ENCODE results near the gene CCT3. TPM values are rescaled to one million over a fixed set of nuclear protein-coding genes. Genes with fewer than 3 reads are reported as not detected.
"Not testable (repeated sequence)": the region's sequence is repeated elsewhere in the genome, so short reads cannot be mapped to it uniquely, and the experiment has no call there.

The CCT3 gene
- total RNA-seq, 1 experiment from 2014 or later: 325 TPM

DNA sequence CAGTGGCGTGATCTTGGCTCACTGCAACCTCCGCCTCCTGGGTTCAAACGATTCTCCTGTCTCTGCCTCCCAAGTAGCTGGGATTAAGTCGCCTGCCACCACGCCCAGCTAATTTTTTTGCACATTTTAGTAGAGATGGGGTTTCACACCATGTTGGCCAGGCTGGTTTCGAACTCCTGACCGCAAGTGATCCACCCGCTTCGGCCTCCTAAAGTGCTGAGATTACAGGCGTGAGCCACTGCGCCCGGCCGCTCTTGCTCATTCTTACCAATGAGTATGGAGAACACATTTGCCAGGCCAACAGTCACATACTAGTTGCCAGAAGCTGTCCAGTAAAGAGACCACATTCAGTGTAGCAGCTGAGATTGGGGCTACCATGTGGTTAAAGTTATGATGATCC, 14.4 kb upstream of the CCT3 start:
- H2AFZ ChIP-seq (ENCODE audit: low read length); H4K20me1 ChIP-seq (ENCODE audit: insufficient read depth, low read depth, low read length); H3K9ac ChIP-seq (ENCODE audit: low read length); H3K4me3 ChIP-seq (ENCODE audit: low read length); DNase-seq; H3K9me2 ChIP-seq (replicated peaks; ENCODE audit: insufficient read depth, low read length); H3K9me3 ChIP-seq (ENCODE audit: low read length); H3K27me3 ChIP-seq (ENCODE audit: low read length); H3K27ac ChIP-seq (ENCODE audit: low read length); H3K36me3 ChIP-seq (ENCODE audit: insufficient read depth, low read length); H3K79me2 ChIP-seq (ENCODE audit: low read length); H3K4me2 ChIP-seq (ENCODE audit: low read depth, low read length, poor library complexity, severe bottlenecking): not testable (repeated sequence)
- H3K4me1 ChIP-seq (ENCODE audit: low read length): peaks cover 14% of the 10 kb centered on the region

DNA sequence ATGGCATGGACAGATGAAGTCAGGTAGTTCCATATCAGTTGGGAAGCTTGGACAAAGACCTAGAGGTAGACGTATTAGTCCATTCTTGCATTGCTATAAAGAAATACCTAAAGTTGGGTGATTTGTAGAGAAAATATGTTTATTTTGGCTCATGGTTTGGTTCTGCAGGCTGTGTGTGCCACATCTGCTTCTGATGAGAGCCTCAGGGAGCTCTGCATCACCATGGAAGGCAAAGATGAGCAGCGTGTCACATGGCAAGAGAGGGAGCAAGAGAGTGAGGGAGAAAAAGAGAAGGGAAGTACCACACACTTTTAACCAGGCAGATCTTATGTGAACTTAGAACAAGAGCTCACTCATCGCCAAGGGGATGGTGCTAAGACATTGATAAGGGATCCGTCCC, 9.2 kb upstream of the CCT3 start:
- H2AFZ ChIP-seq (ENCODE audit: low read length): no peak overlapping the region
- H3K9me2 ChIP-seq (replicated peaks; ENCODE audit: insufficient read depth, low read length): no peaks in the 10 kb centered on the region
- no peaks in the 10 kb centered on the region for H3K4me1 ChIP-seq (ENCODE audit: low read length)
- no peak overlapping the region for H3K27ac ChIP-seq (ENCODE audit: low read length)
- H3K4me3 ChIP-seq (ENCODE audit: low read length): no peak overlapping the region
- H3K9ac ChIP-seq (ENCODE audit: low read length): no peak overlapping the region
- no peaks in the 10 kb centered on the region for H3K27me3 ChIP-seq (ENCODE audit: low read length)
- no peak overlapping the region for H3K4me2 ChIP-seq (ENCODE audit: low read depth, low read length, poor library complexity, severe bottlenecking)
- no peaks in the 10 kb centered on the region for H3K79me2 ChIP-seq (ENCODE audit: low read length)
- H3K9me3 ChIP-seq (ENCODE audit: low read length): no peaks in the 10 kb centered on the region
- no peak for DNase-seq
- H4K20me1 ChIP-seq (ENCODE audit: insufficient read depth, low read depth, low read length): no peaks in the 10 kb centered on the region
- H3K36me3 ChIP-seq (ENCODE audit: insufficient read depth, low read length): no peaks in the 10 kb centered on the region

DNA sequence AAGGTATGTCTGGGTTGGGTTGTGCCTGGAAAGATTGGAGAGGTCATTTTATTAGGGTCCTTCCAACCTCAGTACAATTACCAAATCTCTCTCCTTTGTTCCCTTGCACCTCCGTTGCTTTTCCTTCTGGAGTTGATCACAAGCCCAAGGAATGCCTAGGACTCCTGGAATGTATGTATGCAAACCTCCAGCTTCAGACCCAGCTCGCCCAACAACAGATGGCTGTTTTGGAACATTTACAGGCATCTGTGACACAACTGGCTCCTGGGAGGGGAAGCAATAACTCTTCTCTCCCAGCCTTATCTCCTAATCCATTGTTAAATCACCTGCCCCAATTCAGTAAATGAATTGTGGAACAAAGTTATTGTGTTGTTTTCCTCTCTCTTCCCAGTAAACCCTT, 8.5 kb upstream of the CCT3 start:
- Histone ChIP-seq H3K4me3 (ENCODE audit: low read length) (no peak overlapping the region), H3K36me3 (ENCODE audit: insufficient read depth, low read length) (no peaks in the 10 kb centered on the region), H3K9me2 (replicated peaks; ENCODE audit: insufficient read depth, low read length) (no peaks in the 10 kb centered on the region), H3K4me1 (ENCODE audit: low read length) (no peaks in the 10 kb centered on the region), H3K79me2 (ENCODE audit: low read length) (no peaks in the 10 kb centered on the region), H2AFZ (ENCODE audit: low read length) (no peak overlapping the region), H3K9me3 (ENCODE audit: low read length) (no peaks in the 10 kb centered on the region), H3K4me2 (ENCODE audit: low read depth, low read length, poor library complexity, severe bottlenecking) (no peak overlapping the region), H3K9ac (ENCODE audit: low read length) (no peak overlapping the region), H3K27ac (ENCODE audit: low read length) (no peak overlapping the region), H4K20me1 (ENCODE audit: insufficient read depth, low read depth, low read length) (no peaks in the 10 kb centered on the region), H3K27me3 (ENCODE audit: low read length) (no peaks in the 10 kb centered on the region)
- DNase-seq: no peak

DNA sequence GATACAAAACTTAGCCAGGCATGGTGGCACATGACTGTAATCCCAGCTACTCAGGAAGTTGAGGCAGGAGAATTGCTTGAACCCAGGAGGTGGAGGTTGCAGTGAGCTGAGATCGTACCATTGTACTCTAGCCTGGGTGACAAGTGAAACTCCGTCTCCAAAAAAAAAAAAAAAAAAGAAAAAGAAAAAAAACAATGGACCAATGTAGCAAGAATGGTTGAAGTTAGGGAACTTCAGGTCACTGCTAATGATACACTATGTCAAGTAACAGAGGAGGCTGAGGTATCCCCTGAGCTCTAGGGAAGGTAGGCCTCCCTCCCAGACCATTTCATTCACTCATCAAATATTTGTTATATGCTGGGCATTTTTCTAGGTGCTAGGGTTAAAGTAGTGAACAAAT, 7.9 kb upstream of the CCT3 start:
- H3K36me3 ChIP-seq (ENCODE audit: insufficient read depth, low read length); H3K4me2 ChIP-seq (ENCODE audit: low read depth, low read length, poor library complexity, severe bottlenecking); H3K4me3 ChIP-seq (ENCODE audit: low read length); H2AFZ ChIP-seq (ENCODE audit: low read length); H3K9me3 ChIP-seq (ENCODE audit: low read length); DNase-seq; H3K4me1 ChIP-seq (ENCODE audit: low read length); H3K9me2 ChIP-seq (replicated peaks; ENCODE audit: insufficient read depth, low read length); H4K20me1 ChIP-seq (ENCODE audit: insufficient read depth, low read depth, low read length); H3K27me3 ChIP-seq (ENCODE audit: low read length); H3K27ac ChIP-seq (ENCODE audit: low read length); H3K9ac ChIP-seq (ENCODE audit: low read length); H3K79me2 ChIP-seq (ENCODE audit: low read length): not testable (repeated sequence)

DNA sequence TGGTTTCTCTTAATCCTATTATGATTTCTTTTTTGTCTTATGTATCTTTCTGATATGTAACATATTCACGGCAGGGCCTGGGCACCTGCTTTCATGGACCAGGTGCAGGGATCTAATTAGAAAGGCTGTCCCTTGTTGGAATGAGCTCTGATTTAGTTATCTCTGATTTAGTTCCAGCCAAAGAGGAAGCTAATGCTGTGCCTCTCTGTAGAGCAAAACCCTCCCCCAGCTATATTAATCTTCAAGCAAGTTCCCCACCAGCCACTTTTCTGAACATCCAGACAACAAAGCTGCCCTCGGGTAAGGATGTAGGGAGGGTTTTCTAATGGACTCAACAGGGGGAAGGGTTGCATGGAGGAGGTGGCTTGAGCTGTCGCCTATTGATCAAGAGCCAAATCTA, 6.3 kb upstream of the CCT3 start:
- H3K9me2 ChIP-seq (replicated peaks; ENCODE audit: insufficient read depth, low read length): no peaks in the 10 kb centered on the region
- H3K36me3 ChIP-seq (ENCODE audit: insufficient read depth, low read length): no peaks in the 10 kb centered on the region
- H3K27ac ChIP-seq (ENCODE audit: low read length): no peak overlapping the region
- no peaks in the 10 kb centered on the region for H3K27me3 ChIP-seq (ENCODE audit: low read length)
- no peaks in the 10 kb centered on the region for H3K9me3 ChIP-seq (ENCODE audit: low read length)
- H3K4me2 ChIP-seq (ENCODE audit: low read depth, low read length, poor library complexity, severe bottlenecking): no peak overlapping the region
- no peak overlapping the region for H2AFZ ChIP-seq (ENCODE audit: low read length)
- no peak for DNase-seq
- H3K4me3 ChIP-seq (ENCODE audit: low read length): no peak overlapping the region
- no peak overlapping the region for H3K9ac ChIP-seq (ENCODE audit: low read length)
- H3K79me2 ChIP-seq (ENCODE audit: low read length): no peaks in the 10 kb centered on the region
- H3K4me1 ChIP-seq (ENCODE audit: low read length): no peaks in the 10 kb centered on the region
- no peaks in the 10 kb centered on the region for H4K20me1 ChIP-seq (ENCODE audit: insufficient read depth, low read depth, low read length)

DNA sequence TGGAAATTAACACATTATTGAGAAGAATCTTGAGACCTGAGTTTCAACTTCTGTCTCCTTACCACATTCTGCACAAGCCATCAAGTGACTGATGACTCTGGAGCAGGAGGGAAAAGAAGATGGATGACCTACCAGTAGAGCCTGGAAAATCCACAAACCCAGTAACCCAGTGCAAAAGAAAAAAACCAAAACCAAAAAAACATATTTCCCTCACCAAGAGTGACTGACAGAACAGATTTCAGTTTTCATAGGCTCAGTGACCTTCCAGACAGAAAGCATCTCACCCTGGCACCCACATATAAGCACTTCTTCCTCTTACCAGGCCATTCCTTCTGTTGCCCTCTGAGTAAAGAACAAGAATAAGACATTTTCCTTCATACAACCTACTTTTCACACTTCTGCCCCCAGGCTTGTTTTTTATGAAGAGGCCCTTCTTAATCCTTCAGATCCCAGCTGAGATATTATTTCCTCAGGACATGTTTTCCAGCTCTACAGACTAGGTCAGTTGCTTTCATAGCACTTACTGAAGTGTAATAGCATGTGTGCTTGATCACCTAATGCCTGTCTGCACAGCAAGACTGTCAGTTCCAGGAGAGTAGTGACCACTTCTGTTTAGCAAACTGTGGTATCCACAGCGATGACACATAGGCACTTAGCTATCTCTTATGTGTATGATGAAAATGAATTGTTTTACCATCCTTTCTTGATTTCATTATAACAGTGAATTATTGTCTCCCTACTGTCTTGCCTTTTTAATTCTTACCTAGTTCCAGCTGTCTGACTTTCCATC, 4.3 kb upstream of the CCT3 start:
- Histone ChIP-seq H3K9me2 (replicated peaks; ENCODE audit: insufficient read depth, low read length) (no peaks in the 10 kb centered on the region), H4K20me1 (ENCODE audit: insufficient read depth, low read depth, low read length) (no peaks in the 10 kb centered on the region), H3K4me1 (ENCODE audit: low read length) (0 out of 2 replicates have a peak, but pooled peaks cover 3% of the 10 kb centered on the region), H2AFZ (ENCODE audit: low read length) (no peak overlapping the region), H3K27ac (ENCODE audit: low read length) (no peak overlapping the region), H3K9ac (ENCODE audit: low read length) (no peak overlapping the region), H3K4me3 (ENCODE audit: low read length) (no peak overlapping the region), H3K36me3 (ENCODE audit: insufficient read depth, low read length) (no peaks in the 10 kb centered on the region), H3K27me3 (ENCODE audit: low read length) (no peaks in the 10 kb centered on the region), H3K9me3 (ENCODE audit: low read length) (no peaks in the 10 kb centered on the region), H3K79me2 (ENCODE audit: low read length) (peaks cover 7% of the 10 kb centered on the region), H3K4me2 (ENCODE audit: low read depth, low read length, poor library complexity, severe bottlenecking) (no peak overlapping the region)
- no peak for DNase-seq

DNA sequence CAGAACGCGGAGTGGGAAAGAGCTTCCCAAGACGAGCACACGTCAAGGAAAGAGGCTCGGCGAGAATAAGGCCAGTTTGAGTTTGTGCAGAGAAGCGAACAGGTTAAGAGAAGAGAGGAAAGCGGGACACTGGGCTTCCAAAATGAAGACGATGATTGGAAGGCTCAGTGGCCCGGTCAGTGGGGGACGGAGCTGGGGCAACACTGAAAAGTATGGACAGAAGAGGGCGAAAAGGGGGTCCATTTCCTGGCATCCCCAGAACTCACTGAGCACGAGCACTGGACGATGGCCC, 258 bp downstream of the CCT3 start:
- Histone ChIP-seq H3K4me2 (ENCODE audit: low read depth, low read length, poor library complexity, severe bottlenecking) (peak overlapping the region; percentile 81), H4K20me1 (ENCODE audit: insufficient read depth, low read depth, low read length) (peaks cover 17% of the 10 kb centered on the region; the same call in 1 of the 2 replicates), H3K9ac (ENCODE audit: low read length) (peak overlapping the region; percentile 91), H3K9me3 (ENCODE audit: low read length) (no peaks in the 10 kb centered on the region), H3K9me2 (replicated peaks; ENCODE audit: insufficient read depth, low read length) (no peaks in the 10 kb centered on the region), H3K27ac (ENCODE audit: low read length) (peak overlapping the region; percentile 69), H3K79me2 (ENCODE audit: low read length) (peaks cover 44% of the 10 kb centered on the region), H3K4me1 (ENCODE audit: low read length) (peaks cover 20% of the 10 kb centered on the region), H2AFZ (ENCODE audit: low read length) (peak overlapping the region; percentile 17; the same call in 1 of the 2 replicates), H3K36me3 (ENCODE audit: insufficient read depth, low read length) (peaks cover 38% of the 10 kb centered on the region), H3K4me3 (ENCODE audit: low read length) (peak overlapping the region; percentile 93), H3K27me3 (ENCODE audit: low read length) (no peaks in the 10 kb centered on the region)
- DNase-seq: no peak

DNA sequence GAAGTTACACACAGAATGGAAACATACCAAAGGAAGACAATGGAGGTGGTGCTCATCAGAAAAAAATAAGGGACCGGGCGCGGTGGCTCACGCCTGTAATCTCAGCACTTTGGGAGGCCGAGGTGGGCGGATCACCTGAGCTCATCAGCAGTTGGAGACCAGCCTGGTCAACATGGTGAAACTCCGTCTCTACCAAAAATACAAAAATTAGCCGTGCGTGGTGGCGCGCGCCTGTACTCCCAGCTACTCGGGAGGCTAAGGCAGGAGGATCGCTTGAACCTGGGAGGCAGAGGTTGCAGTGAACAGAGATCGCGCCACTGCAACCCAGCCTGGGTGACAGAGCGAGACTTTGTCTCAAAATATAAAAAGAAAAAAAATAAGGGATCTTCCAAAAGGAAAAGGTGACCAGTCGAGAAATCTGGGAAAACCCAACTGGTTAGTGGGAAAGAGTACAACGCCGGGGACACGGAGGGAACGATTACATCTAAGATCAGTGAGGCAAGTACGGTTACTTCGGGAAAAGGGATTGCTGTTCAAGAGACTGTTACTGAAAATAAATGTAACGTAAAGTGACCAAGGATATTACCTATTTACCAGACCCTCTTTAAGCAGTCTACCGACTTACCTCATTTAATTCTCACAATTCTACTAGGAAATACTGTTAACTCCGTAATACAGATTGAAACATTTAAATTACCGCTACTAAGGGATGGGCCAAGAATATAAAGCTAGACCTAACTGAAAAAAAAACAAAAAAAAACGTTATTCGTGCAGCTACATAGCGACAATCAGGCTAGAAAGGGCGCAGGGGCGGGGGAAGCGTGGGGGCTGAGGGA, 822 bp downstream of the CCT3 start:
- peak overlapping the region; percentile 17; the same call in 1 of the 2 replicates for H2AFZ ChIP-seq (ENCODE audit: low read length)
- H3K4me1 ChIP-seq (ENCODE audit: low read length): peaks cover 20% of the 10 kb centered on the region
- H3K9me2 ChIP-seq (replicated peaks; ENCODE audit: insufficient read depth, low read length): no peaks in the 10 kb centered on the region
- no peaks in the 10 kb centered on the region for H3K9me3 ChIP-seq (ENCODE audit: low read length)
- peak overlapping the region; percentile 93 for H3K4me3 ChIP-seq (ENCODE audit: low read length)
- DNase-seq: no peak
- peak overlapping the region; percentile 69 for H3K27ac ChIP-seq (ENCODE audit: low read length)
- peaks cover 44% of the 10 kb centered on the region for H3K36me3 ChIP-seq (ENCODE audit: insufficient read depth, low read length)
- peak overlapping the region; percentile 81 for H3K4me2 ChIP-seq (ENCODE audit: low read depth, low read length, poor library complexity, severe bottlenecking)
- H3K9ac ChIP-seq (ENCODE audit: low read length): peak overlapping the region; percentile 91
- H3K27me3 ChIP-seq (ENCODE audit: low read length): no peaks in the 10 kb centered on the region
- H4K20me1 ChIP-seq (ENCODE audit: insufficient read depth, low read depth, low read length): peaks cover 17% of the 10 kb centered on the region; the same call in 1 of the 2 replicates
- peaks cover 48% of the 10 kb centered on the region for H3K79me2 ChIP-seq (ENCODE audit: low read length)

All from Karpas-422 (cell line).